ENCODE data around the gene PCDHGB3. TPM values are rescaled to one million over a fixed set of nuclear protein-coding genes. Genes with fewer than 3 reads are reported as not detected.
"Not testable (repeated sequence)": the region's sequence is repeated elsewhere in the genome, so short reads cannot be mapped to it uniquely, and the experiment has no call there.

Gene PCDHGB3
- total RNA-seq, 6 experiments from 2014 or later: 3.9 to 4.5 (median 4.3) TPM

DNA sequence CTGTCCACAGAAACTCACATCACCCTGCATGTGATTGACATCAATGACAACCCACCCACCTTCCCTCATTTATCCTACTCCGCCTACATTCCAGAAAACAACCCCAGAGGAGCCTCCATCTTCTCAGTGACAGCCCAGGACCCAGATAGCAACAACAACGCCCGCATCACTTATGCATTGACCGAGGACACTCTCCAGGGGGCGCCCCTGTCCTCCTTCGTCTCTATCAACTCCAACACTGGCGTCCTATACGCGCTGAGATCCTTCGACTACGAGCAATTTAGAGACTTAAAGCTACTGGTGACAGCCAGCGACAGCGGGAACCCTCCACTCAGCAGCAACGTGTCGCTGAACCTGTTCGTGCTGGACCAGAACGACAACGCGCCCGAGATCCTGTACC is 24.7 kb upstream of the PCDHGB3 start:
- no peak for DNase-seq
- H3K9me3 Mint-ChIP-seq: peaks cover 36% of the 10 kb centered on the region
- TF ChIP-seq, protein P1, sequence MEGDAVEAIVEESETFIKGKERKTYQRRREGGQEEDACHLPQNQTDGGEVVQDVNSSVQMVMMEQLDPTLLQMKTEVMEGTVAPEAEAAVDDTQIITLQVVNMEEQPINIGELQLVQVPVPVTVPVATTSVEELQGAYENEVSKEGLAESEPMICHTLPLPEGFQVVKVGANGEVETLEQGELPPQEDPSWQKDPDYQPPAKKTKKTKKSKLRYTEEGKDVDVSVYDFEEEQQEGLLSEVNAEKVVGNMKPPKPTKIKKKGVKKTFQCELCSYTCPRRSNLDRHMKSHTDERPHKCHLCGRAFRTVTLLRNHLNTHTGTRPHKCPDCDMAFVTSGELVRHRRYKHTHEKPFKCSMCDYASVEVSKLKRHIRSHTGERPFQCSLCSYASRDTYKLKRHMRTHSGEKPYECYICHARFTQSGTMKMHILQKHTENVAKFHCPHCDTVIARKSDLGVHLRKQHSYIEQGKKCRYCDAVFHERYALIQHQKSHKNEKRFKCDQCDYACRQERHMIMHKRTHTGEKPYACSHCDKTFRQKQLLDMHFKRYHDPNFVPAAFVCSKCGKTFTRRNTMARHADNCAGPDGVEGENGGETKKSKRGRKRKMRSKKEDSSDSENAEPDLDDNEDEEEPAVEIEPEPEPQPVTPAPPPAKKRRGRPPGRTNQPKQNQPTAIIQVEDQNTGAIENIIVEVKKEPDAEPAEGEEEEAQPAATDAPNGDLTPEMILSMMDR (IDR thresholded peaks at IDR 0.05): 0 out of 2 replicates have a peak, but pooled peaks have one; percentile 15
- H3K4me1 Mint-ChIP-seq (ENCODE audit: low read depth): peaks cover 16% of the 10 kb centered on the region
- no peak overlapping the region for H3K4me3 Mint-ChIP-seq
- H3K27me3 Mint-ChIP-seq (ENCODE audit: insufficient read depth): peaks cover 4% of the 10 kb centered on the region
- H3K36me3 Mint-ChIP-seq (ENCODE audit: low read depth): peaks cover 24% of the 10 kb centered on the region
- no peak overlapping the region for H3K27ac Mint-ChIP-seq

DNA sequence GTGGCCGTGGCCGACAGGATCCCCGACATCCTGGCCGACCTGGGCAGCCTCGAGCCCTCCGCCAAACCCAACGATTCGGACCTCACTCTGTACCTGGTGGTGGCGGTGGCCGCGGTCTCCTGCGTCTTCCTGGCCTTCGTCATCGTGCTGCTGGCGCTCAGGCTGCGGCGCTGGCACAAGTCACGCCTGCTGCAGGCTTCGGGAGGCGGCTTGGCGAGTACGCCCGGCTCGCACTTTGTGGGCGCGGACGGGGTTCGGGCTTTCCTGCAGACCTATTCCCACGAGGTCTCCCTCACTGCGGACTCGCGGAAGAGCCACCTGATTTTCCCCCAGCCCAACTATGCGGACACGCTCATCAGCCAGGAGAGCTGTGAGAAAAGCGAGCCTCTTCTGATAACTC is 24.0 kb upstream of the PCDHGB3 start:
- peaks cover 29% of the 10 kb centered on the region for H3K36me3 Mint-ChIP-seq (ENCODE audit: low read depth)
- not testable (repeated sequence) for H3K4me3 Mint-ChIP-seq; DNase-seq; H3K27ac Mint-ChIP-seq; H3K27me3 Mint-ChIP-seq (ENCODE audit: insufficient read depth)
- peaks cover 41% of the 10 kb centered on the region for H3K9me3 Mint-ChIP-seq
- peaks cover 19% of the 10 kb centered on the region for H3K4me1 Mint-ChIP-seq (ENCODE audit: low read depth)

DNA sequence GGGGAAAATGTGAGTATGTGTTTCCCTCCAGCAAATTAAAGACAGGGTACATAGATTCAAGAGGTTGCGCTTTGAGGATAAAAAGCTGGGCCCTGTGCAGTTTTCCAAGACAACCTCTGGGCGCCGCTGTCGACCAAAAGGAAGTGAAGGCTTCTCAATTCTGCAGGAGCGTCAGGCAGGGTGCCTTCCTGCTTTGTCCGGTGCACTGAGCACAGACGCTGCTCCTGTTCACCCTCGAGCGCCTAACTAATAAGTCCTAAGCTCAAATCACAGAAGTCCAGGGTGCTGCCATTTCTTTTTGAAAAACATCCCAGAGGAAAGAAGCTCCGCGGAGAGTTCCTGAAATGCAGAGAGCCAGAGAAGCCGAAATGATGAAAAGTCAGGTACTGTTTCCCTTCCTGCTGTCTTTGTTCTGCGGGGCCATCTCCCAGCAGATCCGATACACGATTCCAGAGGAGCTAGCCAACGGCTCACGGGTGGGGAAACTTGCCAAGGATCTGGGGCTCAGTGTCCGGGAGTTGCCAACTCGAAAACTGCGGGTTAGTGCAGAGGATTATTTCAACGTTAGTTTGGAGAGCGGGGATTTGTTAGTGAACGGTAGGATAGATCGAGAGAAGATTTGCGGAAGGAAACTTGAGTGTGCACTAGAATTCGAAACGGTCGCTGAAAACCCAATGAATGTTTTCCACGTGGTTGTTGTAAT is 20.0 kb upstream of the PCDHGB3 start, which contains the start of gene PCDHGB1:
Gene PCDHGB1, plus strand, starts transcription at position 183 of the 703 bp plus-strand sequence. Its CDS starts 162 bp downstream, at position 345.
- Mint-ChIP-seq H3K27me3 (ENCODE audit: insufficient read depth) (peaks cover 9% of the 10 kb centered on the region), H3K36me3 (ENCODE audit: low read depth) (peaks cover 33% of the 10 kb centered on the region), H3K27ac (peak within 1 kb of the TSS; percentile 48), H3K4me1 (ENCODE audit: low read depth) (peaks cover 19% of the 10 kb centered on the region), H3K4me3 (peak within 1 kb of the TSS; percentile 88), H3K9me3 (peaks cover 46% of the 10 kb centered on the region)
- TF ChIP-seq, protein P1 (IDR thresholded peaks at IDR 0.05): peak; percentile 77
- peak; percentile 53 for DNase-seq

DNA sequence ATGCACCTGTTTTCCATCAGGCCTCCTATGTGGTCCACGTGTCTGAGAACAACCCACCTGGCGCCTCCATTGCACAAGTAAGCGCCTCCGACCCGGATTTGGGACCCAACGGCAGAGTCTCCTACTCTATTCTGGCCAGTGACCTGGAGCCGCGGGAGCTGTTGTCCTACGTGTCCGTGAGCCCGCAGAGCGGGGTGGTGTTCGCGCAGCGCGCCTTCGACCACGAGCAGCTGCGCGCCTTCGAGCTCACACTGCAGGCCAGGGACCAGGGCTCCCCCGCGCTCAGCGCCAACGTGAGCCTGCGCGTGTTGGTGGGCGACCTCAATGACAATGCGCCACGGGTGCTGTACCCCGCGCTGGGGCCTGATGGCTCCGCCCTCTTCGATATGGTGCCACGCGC is 18.5 kb upstream of the PCDHGB3 start:
- Mint-ChIP-seq H3K4me3 (no peak overlapping the region), H3K4me1 (ENCODE audit: low read depth) (peaks cover 16% of the 10 kb centered on the region), H3K36me3 (ENCODE audit: low read depth) (peaks cover 42% of the 10 kb centered on the region), H3K27ac (no peak overlapping the region), H3K27me3 (ENCODE audit: insufficient read depth) (peaks cover 9% of the 10 kb centered on the region), H3K9me3 (peaks cover 51% of the 10 kb centered on the region)
- TF ChIP-seq, protein P1 (IDR thresholded peaks at IDR 0.05): no peak
- no peak for DNase-seq

DNA sequence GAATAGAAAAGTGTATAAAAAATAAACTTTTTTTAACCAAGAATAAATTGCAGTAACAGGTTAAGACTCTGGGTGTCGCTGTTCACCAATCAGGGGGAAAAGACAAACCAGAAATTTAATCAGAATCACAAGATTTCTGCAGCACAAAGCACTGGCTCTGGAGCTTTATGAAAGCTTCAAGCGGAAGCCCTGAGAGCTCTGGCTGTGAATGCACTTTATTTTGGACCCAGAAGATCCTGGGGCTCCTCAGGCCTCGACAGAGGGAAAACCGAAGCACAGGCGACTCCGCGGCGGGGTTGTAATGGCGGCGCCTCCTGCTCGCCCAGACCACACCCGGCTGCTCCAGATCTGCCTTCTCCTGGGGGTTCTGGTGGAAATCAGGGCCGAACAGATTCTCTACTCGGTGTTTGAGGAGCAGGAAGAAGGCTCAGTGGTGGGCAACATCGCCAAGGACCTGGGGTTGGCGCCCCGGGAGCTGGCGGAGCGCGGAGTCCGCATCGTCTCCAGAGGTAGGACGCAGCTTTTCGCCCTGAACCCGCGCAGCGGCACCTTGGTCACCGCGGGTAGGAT is 15.1 kb upstream of the PCDHGB3 start, which contains the start of gene PCDHGA4:
Gene PCDHGA4, plus strand, starts transcription at position 122 of the 570 bp plus-strand sequence. Its CDS starts 87 bp downstream, at position 209.
- Mint-ChIP-seq H3K4me1 (ENCODE audit: low read depth) (peaks cover 13% of the 10 kb centered on the region), H3K27ac (no peak within 1 kb of the TSS), H3K36me3 (ENCODE audit: low read depth) (peaks cover 45% of the 10 kb centered on the region), H3K27me3 (ENCODE audit: insufficient read depth) (peaks cover 9% of the 10 kb centered on the region), H3K9me3 (peaks cover 56% of the 10 kb centered on the region), H3K4me3 (peak within 1 kb of the TSS; percentile 71)
- DNase-seq: no peak
- TF ChIP-seq, protein P1 (IDR thresholded peaks at IDR 0.05): peak; percentile 83

DNA sequence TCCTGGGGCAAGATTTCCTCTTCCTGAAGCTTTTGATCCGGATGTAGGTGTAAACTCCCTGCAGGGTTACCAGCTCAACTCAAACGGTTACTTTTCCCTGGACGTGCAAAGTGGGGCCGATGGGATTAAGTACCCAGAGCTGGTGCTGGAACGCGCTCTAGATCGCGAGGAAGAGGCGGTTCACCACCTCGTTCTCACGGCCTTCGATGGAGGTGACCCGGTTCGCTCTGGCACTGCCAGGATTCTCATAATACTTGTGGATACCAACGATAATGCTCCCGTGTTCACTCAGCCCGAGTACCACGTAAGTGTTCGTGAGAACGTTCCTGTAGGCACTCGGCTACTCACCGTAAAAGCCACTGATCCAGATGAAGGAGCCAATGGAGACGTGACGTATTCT is 14.4 kb upstream of the PCDHGB3 start:
- DNase-seq: no peak
- Mint-ChIP-seq H3K36me3 (ENCODE audit: low read depth) (peaks cover 45% of the 10 kb centered on the region), H3K27me3 (ENCODE audit: insufficient read depth) (peaks cover 7% of the 10 kb centered on the region), H3K9me3 (peaks cover 56% of the 10 kb centered on the region), H3K27ac (no peak overlapping the region), H3K4me1 (ENCODE audit: low read depth) (peaks cover 10% of the 10 kb centered on the region), H3K4me3 (no peak overlapping the region; the same call in 1 of the 2 replicates)
- TF ChIP-seq, protein P1 (IDR thresholded peaks at IDR 0.05): no peak

Measured in HFFc6 (cell line).